PFSK-1 (cell line): ENCODE data around the gene STARD13.

Source experiments
- FOXP2 ChIP-seq: optimal IDR thresholded peaks from 2 replicates; pipeline ENCODE3; 2011; ENCODE audit warnings: borderline replicate concordance, control low read depth, inconsistent platforms; ENCODE audit not compliant: insufficient read depth; ENCODE audit errors: extremely low read length, extremely low read depth
- POLR2AphosphoS5 ChIP-seq: IDR thresholded peaks from 2 replicates; pipeline ENCODE4 v1.6.1; 2012; ENCODE audit warnings: low read depth, mild to moderate bottlenecking, control low read depth, low read length, moderate library complexity
- SIN3A ChIP-seq: IDR thresholded peaks from 2 replicates; pipeline ENCODE4 v1.6.1; 2012; ENCODE audit warnings: mild to moderate bottlenecking, low read length, moderate library complexity, borderline replicate concordance; ENCODE audit not compliant: insufficient read depth
- TAF1 ChIP-seq: IDR thresholded peaks from 2 replicates; pipeline ENCODE4 v1.6.1; 2012; ENCODE audit warnings: low read length, control low read depth, borderline replicate concordance; ENCODE audit not compliant: insufficient read depth
- TF ChIP-seq, protein P1 (sequence below), 2 experiments: IDR thresholded peaks; 2 replicates each; pipeline versions ENCODE4 v1.6.1 to v1.8.0; 2011 to 2012; ENCODE audit warnings: low read depth in 2 of 2, low read length in 2 of 2, control low read depth in 1 of 2, inconsistent platforms in 1 of 2, mild to moderate bottlenecking in 1 of 2, moderate library complexity in 1 of 2; ENCODE audit not compliant: insufficient read depth in 1 of 2

DNA sequence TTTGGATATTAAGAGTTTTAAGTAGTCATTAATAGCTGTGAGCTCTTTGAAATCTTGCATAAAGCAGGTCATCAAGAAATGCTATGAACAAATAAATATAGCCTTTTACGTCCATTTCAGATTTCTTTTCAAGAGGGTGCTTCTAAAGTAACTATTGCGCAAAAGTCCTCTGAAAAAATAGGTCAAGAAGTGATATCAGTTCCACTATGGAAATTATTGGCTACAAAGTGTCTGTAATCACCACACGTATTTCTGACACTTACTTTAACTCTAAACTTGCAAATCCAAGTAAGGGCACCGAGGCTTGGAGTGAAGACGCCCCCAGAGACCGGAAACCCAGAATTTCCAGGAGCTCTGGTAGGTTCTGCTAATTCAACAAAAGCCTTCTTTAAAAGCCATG lies 44.9 kb upstream of the STARD13 start:
- TF ChIP-seq POLR2AphosphoS5 (no peak), TAF1 (no peak), SIN3A (no peak), FOXP2 (no peak)
- TF ChIP-seq, protein P1, sequence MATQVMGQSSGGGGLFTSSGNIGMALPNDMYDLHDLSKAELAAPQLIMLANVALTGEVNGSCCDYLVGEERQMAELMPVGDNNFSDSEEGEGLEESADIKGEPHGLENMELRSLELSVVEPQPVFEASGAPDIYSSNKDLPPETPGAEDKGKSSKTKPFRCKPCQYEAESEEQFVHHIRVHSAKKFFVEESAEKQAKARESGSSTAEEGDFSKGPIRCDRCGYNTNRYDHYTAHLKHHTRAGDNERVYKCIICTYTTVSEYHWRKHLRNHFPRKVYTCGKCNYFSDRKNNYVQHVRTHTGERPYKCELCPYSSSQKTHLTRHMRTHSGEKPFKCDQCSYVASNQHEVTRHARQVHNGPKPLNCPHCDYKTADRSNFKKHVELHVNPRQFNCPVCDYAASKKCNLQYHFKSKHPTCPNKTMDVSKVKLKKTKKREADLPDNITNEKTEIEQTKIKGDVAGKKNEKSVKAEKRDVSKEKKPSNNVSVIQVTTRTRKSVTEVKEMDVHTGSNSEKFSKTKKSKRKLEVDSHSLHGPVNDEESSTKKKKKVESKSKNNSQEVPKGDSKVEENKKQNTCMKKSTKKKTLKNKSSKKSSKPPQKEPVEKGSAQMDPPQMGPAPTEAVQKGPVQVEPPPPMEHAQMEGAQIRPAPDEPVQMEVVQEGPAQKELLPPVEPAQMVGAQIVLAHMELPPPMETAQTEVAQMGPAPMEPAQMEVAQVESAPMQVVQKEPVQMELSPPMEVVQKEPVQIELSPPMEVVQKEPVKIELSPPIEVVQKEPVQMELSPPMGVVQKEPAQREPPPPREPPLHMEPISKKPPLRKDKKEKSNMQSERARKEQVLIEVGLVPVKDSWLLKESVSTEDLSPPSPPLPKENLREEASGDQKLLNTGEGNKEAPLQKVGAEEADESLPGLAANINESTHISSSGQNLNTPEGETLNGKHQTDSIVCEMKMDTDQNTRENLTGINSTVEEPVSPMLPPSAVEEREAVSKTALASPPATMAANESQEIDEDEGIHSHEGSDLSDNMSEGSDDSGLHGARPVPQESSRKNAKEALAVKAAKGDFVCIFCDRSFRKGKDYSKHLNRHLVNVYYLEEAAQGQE (IDR thresholded peaks at IDR 0.05; ENCODE audit: insufficient read depth in 1 of 2, low read depth in 2 of 2, low read length in 2 of 2): no peak
